GM12891 (cell line): Measurements from ENCODE around the gene FBN1.

Source experiments
- PAX5 ChIP-seq: IDR thresholded peaks from 2 replicates; pipeline ENCODE4 v1.6.1; 2011; ENCODE audit warnings: low read length, moderate library complexity, mild to moderate bottlenecking; ENCODE audit not compliant: insufficient read depth, severe bottlenecking
- POLR2A ChIP-seq: IDR thresholded peaks from 2 replicates; pipeline ENCODE4 v1.6.1; 2011; ENCODE audit warnings: low read depth, low read length, control low read depth
- POLR2AphosphoS5 ChIP-seq: IDR thresholded peaks from 2 replicates; pipeline ENCODE4 v1.6.1; 2011; ENCODE audit warnings: low read depth, low read length, control low read depth
- POU2F2 ChIP-seq: IDR thresholded peaks from 2 replicates; pipeline ENCODE4 v1.6.1; 2011; ENCODE audit warnings: low read depth, mild to moderate bottlenecking, control low read depth, low read length, moderate library complexity
- SPI1 ChIP-seq: IDR thresholded peaks from 2 replicates; pipeline ENCODE4 v1.6.1; 2011; ENCODE audit warnings: low read depth, low read length, control low read depth
- TAF1 ChIP-seq: IDR thresholded peaks from 2 replicates; pipeline ENCODE4 v1.6.1; 2011; ENCODE audit warnings: low read depth, low read length, control low read depth

DNA sequence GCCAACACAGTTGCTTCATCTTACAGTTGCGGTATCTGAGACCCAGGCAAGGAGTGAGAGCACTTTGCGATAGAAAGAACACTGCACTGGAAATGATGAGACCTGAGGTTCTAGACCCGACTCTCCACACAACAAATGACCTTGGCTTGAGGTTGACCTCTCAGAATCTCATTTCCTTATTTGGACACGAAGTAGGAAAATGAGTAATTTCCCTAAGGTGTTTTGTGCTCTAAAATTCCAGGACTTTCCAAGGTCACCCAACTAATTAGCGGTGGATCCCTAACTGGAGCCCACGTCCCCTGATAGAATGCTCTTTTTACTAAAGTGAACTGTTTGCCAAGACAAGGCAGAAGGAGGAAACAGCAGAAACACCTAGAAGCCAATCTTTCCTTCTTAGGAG, 26.7 kb upstream of the FBN1 start:
- TF ChIP-seq POLR2A (no peak), TAF1 (no peak), POU2F2 (no peak), POLR2AphosphoS5 (no peak), SPI1 (no peak), PAX5 (no peak)
